Fibroblast of skin of right biceps (primary cell): ENCODE measurements around the gene NEDD4.
"Not testable (repeated sequence)": the region's sequence is repeated elsewhere in the genome, so short reads cannot be mapped to it uniquely, and the experiment has no call there.

Experiments
- DNase-seq: peaks from one replicate; pipeline ENCODE4 v3.0.0-alpha.2; 2013

NEDD4 gene

GRCh38 chr15:55993111-55993803 is at the start of gene NEDD4:
Gene NEDD4, minus strand, starts transcription at chr15:55993612. Its CDS starts 57 bp downstream, at chr15:55993555.
- peak; percentile 91 for DNase-seq

- DNase-seq, result no peak
Measured at GRCh38 chr15:56042498-56042897, 49.1 kb upstream of the NEDD4 start.

- no peak for DNase-seq
Measured at GRCh38 chr15:56042031-56042430, 48.6 kb upstream of the NEDD4 start.

GRCh38 chr15:56040081-56041035 is 46.9 kb upstream of the NEDD4 start:
- DNase-seq, result peak; percentile 96

GRCh38 chr15:56038707-56039106 is 45.3 kb upstream of the NEDD4 start:
- DNase-seq, result no peak

- peak; percentile 65 for DNase-seq
Measured at GRCh38 chr15:56038015-56038414, 44.6 kb upstream of the NEDD4 start.

GRCh38 chr15:56036546-56037067 is 43.2 kb upstream of the NEDD4 start:
- DNase-seq, result no peak

- DNase-seq, result no peak
Measured at GRCh38 chr15:56035166-56035565, 41.8 kb upstream of the NEDD4 start.

- DNase-seq, result no peak
Measured at GRCh38 chr15:56034514-56034913, 41.1 kb upstream of the NEDD4 start.

- DNase-seq, result no peak
Measured at GRCh38 chr15:56032373-56032772, 39.0 kb upstream of the NEDD4 start.

GRCh38 chr15:56031836-56032235 is 38.4 kb upstream of the NEDD4 start:
- DNase-seq, result no peak

GRCh38 chr15:56031402-56031801 is 38.0 kb upstream of the NEDD4 start:
- no peak for DNase-seq

- DNase-seq, result no peak
Measured at GRCh38 chr15:56028430-56028829, 35.0 kb upstream of the NEDD4 start.

GRCh38 chr15:56023160-56023559 is 29.7 kb upstream of the NEDD4 start:
- DNase-seq, result not testable (repeated sequence)

- no peak for DNase-seq
Measured at GRCh38 chr15:56019819-56020486, 26.5 kb upstream of the NEDD4 start.

- peak; percentile 30 for DNase-seq
Measured at GRCh38 chr15:56019060-56019793, 25.8 kb upstream of the NEDD4 start.

GRCh38 chr15:56017920-56018319 is 24.5 kb upstream of the NEDD4 start:
- no peak for DNase-seq

GRCh38 chr15:56017511-56017910 is 24.1 kb upstream of the NEDD4 start:
- no peak for DNase-seq

- DNase-seq, result no peak
Measured at GRCh38 chr15:56016281-56016680, 22.9 kb upstream of the NEDD4 start.

GRCh38 chr15:56014677-56015076 is 21.3 kb upstream of the NEDD4 start:
- no peak for DNase-seq

- DNase-seq, result peak; percentile 36
Measured at GRCh38 chr15:56007053-56007452, 13.6 kb upstream of the NEDD4 start.

GRCh38 chr15:56006371-56006770 is 13.0 kb upstream of the NEDD4 start:
- peak; percentile 69 for DNase-seq
